ENCODE data around the gene RASSF3.

GRCh38 chr12:64609536-64610078, 688 bp upstream of the RASSF3 start:
- TF ChIP-seq CTCF (conservative IDR thresholded peaks at IDR 0.05; ENCODE audit: low read depth in 2 of 2) (no peak), POLR2AphosphoS5 (IDR thresholded peaks at IDR 0.05; ENCODE audit: low read depth) (no peak), ZNF114 (CRISPR knock-in tag; IDR thresholded peaks at IDR 0.05) (no peak), REST (IDR thresholded peaks at IDR 0.05; ENCODE audit: unreplicated experiment) (no peak), EZH2phosphoT487 (IDR thresholded peaks at IDR 0.05; ENCODE audit: unreplicated experiment) (no peak)
